Measurements from ENCODE around the gene CPNE4. TPM values are rescaled to one million over a fixed set of nuclear protein-coding genes. Genes with fewer than 3 reads are reported as not detected.

The CPNE4 gene
- total RNA-seq, 2 donors from 2014 or later: not detected

GRCh38 chr3:131775650-131776049 is 259.2 kb downstream of the CPNE4 start:
- TF ChIP-seq POLR2A (IDR thresholded peaks at IDR 0.05): no peak
- no peak for TF ChIP-seq CTCF (IDR thresholded peaks at IDR 0.05)
- ATAC-seq (no peak), DNase-seq (no peak)
- intact Hi-C loops (cut with DNase I): no loop called here
- H3K4me1 ChIP-seq: no peaks in the 10 kb centered on the region
- no peak overlapping the region for H3K4me3 ChIP-seq
- no peaks in the 10 kb centered on the region for H3K9me3 ChIP-seq
- H3K27ac ChIP-seq: no peak overlapping the region
- no peaks in the 10 kb centered on the region for H3K36me3 ChIP-seq (replicated peaks in 1 of 2; ENCODE audit: insufficient read depth in 1 of 2, low read depth in 2 of 2)
- no peaks in the 10 kb centered on the region for H3K27me3 ChIP-seq

GRCh38 chr3:131772269-131773026 is 262.4 kb downstream of the CPNE4 start:
- TF ChIP-seq CTCF (IDR thresholded peaks at IDR 0.05): no peak
- no peak for TF ChIP-seq POLR2A (IDR thresholded peaks at IDR 0.05)
- intact Hi-C loops (cut with DNase I): no loop called here
- H3K36me3 ChIP-seq (replicated peaks in 1 of 2; ENCODE audit: insufficient read depth in 1 of 2, low read depth in 2 of 2): no peaks in the 10 kb centered on the region
- DNase-seq: no peak
- H3K4me3 ChIP-seq: no peak overlapping the region
- 48 to 59% methylated on average over 4 of the region's 4 CpGs for WGBS, 2 donors
- no peaks in the 10 kb centered on the region for H3K27me3 ChIP-seq
- no peak for ATAC-seq
- no peaks in the 10 kb centered on the region for H3K9me3 ChIP-seq
- H3K4me1 ChIP-seq: no peaks in the 10 kb centered on the region
- H3K27ac ChIP-seq: no peak overlapping the region

- no peak for TF ChIP-seq CTCF (IDR thresholded peaks at IDR 0.05)
- no peak overlapping the region for H3K4me3 ChIP-seq
- H3K4me1 ChIP-seq: no peaks in the 10 kb centered on the region
- no peak for ATAC-seq
- H3K27ac ChIP-seq: no peak overlapping the region
- H3K9me3 ChIP-seq: no peaks in the 10 kb centered on the region
- no peak for DNase-seq
- WGBS, 2 donors: 31 to 39% methylated on average over 4 of the region's 4 CpGs
- H3K27me3 ChIP-seq: no peaks in the 10 kb centered on the region
- intact Hi-C loops (cut with DNase I): no loop called here
- no peaks in the 10 kb centered on the region for H3K36me3 ChIP-seq (replicated peaks in 1 of 2; ENCODE audit: insufficient read depth in 1 of 2, low read depth in 2 of 2)
These were observed 271.7 kb downstream of the CPNE4 start for GRCh38 chr3:131762981-131763564.

GRCh38 chr3:131756405-131756804 is 278.4 kb downstream of the CPNE4 start:
- WGBS, 2 donors: 58 to 70% methylated on average over 2 of the region's 2 CpGs
- intact Hi-C loops (cut with DNase I): no loop called here

More at GRCh38 chr3:131756405-131756804, 278.4 kb downstream of the CPNE4 start:
- Histone ChIP-seq H3K9me3 (peaks cover 0 to 3% (median 0%) of the 10 kb centered on the region in 3 donors), H3K27ac (no peak overlapping the region), H3K4me3 (no peak overlapping the region), H3K4me1 (no peaks in the 10 kb centered on the region), H3K36me3 (replicated peaks in 1 of 2; ENCODE audit: insufficient read depth in 1 of 2, low read depth in 2 of 2) (no peaks in the 10 kb centered on the region), H3K27me3 (no peaks in the 10 kb centered on the region)
- TF ChIP-seq CTCF (IDR thresholded peaks at IDR 0.05): no peak
- TF ChIP-seq POLR2A (IDR thresholded peaks at IDR 0.05): no peak
- no peak for DNase-seq
- no peak for ATAC-seq

Data from body of pancreas (tissue), 4 donors.